NCI-H774 (cell line): ENCODE measurements around the gene CCDC69.
"Not testable (repeated sequence)": the region's sequence is repeated elsewhere in the genome, so short reads cannot be mapped to it uniquely, and the experiment has no call there.

Experiments used
- DNase-seq: peaks from one replicate; lab custom pipeline; 2025; lab: John Stamatoyannopoulos, UW

Gene CCDC69

DNA sequence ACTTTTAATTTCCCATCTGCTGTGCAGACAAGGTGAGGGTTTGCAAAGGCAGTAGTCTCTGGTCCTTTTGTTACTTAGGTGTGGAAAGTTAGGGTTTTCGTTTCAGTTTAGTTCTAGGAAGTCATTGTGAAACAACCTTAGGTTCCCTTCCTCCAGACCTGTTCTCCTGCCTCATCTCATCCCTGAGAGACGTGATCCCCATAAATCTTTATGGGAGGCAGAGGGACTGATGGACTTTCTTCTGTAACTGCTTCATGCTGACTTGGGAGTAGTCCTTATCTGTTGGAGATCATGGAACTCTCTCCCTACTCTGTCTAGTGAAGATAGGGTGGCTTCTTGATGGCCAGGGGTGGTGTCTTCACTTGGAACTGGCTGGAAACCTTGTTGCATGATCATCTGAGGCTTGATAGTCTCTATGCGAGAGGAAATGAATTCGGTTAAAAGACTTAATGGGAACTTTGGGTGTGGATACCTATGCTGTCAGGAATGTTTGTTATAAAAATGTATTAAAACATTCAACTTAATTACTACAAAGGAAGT is 21.9 kb upstream of the CCDC69 start:
- DNase-seq, result no peak

- DNase-seq, result no peak
Observed at GRCh38 chr5:151244206-151244605, 20.3 kb upstream of the CCDC69 start.

DNA sequence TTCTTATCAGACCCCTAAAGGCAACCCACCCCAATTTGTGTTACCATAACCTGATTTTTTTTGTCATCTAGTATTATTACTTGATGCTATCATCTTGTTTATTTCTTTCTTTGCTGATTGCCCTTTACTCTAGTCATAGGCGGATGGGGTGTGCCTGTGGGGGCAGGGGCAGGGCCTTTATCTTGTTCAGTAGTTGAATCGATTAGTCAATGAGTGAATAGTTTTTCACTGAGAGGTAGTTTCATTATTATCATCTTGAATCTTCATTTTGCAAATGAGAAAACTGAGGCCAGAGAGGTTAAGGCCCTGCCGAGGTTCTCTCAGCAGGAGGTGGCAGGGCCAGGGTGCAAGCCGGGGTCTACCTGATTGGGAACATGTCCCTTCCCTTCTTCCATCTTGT is 19.7 kb upstream of the CCDC69 start:
- DNase-seq, result no peak

DNA sequence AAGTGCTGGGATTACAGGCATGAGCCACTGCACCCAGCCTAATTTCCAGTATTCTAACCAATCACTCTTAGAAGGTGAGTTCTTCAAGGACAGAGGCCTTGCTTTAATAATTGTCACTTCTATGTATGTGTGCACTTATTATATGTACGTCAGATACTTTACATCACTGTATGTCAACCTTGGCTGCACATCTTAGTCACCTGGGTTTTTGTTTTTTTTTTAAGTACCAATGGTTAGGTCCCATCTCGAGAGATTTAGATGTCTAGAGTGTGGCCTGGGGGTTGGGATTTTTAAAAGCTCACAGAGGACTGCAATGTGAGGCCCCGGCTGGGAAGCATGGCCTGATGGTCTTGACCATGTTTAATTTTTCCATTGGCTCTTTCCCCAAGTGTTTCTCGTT is 19.2 kb upstream of the CCDC69 start:
- DNase-seq, result no peak

DNA sequence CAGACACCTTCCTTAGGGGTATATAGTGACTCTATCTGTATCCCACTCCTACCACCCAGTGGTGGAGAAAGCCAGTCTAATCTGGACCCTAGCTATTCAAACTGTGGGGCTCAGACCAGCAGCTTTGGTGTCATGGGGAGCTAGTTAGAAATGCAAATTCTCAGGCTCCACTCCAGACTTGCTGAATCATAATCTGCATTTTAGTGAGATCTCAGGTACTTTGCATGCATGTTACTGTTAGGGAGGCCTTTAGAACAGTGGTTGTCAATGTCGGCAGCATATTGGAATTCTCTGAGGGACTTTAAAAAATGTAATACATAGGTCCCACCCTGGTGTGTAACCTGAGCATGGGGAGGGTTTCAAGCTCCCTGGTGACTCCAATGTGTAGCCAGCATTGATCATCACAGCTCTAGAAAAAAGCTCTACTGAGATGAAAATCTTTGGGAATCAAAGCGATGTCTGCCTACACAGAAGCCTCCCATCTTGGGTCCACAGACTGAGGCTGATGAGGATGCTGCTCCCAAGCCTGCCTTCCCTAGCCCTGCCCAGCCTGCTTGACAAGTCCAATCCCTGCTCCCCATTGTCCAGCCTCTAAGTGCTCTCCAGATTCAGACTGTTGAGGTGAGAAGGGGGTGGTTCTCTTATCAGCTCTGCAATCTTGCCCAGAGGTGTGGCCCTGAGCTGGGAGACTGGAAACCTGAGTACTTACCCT is 17.2 kb upstream of the CCDC69 start:
- DNase-seq, result no peak

GRCh38 chr5:151240268-151240835 is 16.5 kb upstream of the CCDC69 start:
- DNase-seq, result not testable (repeated sequence)

GRCh38 chr5:151239237-151239861 is 15.5 kb upstream of the CCDC69 start:
- DNase-seq, result peak; percentile 12

- DNase-seq, result no peak
Observed at GRCh38 chr5:151238303-151238741, 14.4 kb upstream of the CCDC69 start.

DNA sequence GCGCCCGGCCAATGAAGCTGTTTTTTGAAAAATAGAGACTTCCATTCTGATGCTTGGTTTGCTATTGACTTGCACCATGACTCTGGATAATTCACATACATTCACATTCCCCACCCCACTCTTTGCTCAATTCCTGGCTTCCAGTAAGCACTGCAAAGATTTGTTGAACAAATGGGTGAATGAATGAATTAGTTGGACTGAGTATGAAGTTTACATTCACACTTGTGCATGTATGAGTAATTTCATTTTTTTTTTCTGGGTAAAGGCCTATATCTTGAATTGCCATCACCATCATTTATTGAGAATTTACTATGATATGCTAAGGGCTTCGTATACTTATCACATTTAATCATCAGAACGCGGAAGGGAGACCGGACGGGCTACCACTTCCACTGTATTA is 13.8 kb upstream of the CCDC69 start:
- DNase-seq, result no peak

GRCh38 chr5:151236888-151237287 is 13.0 kb upstream of the CCDC69 start:
- DNase-seq, result no peak

- DNase-seq, result not testable (repeated sequence)
Observed at GRCh38 chr5:151235239-151235571, 11.3 kb upstream of the CCDC69 start.

- DNase-seq, result no peak
Observed at GRCh38 chr5:151234476-151235238, 10.8 kb upstream of the CCDC69 start.

DNA sequence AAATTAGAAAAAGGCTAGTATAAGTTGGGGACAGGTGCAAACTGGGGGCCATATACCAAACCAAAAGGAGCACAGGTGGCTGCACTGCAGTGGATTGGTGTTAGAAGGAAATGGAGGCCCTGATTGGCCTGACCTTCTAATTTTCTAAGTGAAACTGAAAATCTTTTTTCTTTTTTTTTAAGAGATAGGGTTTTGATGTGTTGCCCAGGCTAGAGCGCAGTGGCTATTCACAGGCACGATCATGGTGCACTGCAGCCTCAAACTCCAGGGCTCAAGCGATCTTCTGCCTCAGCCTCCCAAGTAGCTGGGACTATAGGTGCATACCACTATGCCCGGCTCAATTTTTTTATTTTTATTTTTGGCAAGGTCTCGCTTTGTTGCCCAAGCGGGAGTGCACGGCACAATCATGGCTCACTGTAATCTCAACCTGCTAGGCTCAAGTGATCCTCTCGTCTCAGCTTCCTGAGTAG is 9.8 kb upstream of the CCDC69 start:
- no peak for DNase-seq

DNA sequence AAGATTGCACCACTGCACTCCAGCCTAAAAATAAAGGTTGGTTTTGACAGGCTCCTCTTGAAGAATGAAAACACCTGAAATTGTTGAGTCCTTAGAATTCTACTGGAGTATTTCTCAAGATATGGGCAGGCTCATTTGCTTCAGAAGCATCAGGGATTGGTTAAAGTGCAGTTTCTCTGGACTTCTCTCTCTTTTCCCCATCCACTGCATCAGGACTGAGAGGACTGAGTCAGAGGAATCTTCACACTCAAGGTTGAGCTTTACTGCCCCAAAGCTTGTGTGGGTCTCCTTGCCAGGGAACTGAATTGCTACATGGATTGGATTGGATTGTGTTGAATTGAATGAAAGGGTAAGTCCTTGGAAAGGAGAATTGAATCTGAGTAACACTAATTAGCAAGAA is 7.5 kb upstream of the CCDC69 start:
- no peak for DNase-seq

DNA sequence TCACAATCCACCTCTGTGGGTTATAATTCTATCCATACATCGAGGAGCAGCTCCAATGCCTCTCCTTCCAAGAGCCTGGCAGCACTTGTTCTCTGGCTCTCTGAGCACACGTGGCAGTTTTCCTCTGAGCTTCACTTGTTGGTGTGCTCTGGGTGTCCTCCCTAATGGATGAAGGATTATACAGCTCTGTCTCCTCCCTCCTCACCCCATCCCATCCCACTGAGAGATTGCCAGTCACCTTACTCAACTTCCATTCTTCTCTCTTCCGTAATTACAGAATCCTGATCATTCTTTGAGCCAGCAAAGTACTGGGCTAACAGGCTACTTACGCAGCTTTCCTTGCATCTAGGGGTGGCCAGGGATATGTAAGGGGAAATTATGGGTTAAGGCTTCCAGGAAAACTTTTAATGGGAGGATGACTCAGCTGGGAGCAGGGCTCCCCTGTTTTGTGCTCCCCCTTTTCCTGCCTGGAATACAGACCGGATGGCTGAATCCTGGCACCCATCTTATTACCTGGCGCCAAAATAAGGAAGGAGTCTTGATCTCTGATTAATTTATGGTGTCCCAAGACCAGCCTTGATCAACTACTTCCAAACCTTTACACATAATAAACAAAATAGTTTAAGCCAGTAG is 6.3 kb upstream of the CCDC69 start:
- no peak for DNase-seq

GRCh38 chr5:151228986-151229385 is 5.1 kb upstream of the CCDC69 start:
- no peak for DNase-seq

DNA sequence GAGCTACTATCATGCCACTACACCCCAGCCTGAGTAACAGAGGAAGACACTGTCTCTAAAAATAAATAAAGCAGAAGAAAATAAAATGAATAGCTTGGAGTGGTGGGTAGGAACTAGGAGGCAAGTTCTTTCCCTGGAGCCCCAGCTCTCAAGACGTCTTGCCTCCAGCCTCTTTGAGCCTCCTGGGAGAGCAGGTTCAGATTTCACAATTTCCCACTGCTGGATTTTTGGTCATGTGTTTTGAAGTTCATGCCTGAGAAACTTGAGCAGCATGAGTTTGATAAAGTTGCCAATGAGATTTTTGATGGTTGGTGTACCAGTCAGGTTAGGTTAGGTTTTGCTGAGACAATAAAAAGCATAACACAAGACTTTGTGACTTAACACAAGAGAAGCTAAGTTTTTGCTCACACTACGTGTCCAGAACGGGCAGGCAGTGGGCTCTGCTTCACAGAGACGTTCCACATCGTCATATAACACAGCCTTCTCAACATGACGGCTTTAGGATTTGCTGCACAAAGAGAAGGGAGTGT is 4.1 kb upstream of the CCDC69 start:
- DNase-seq, result no peak

- DNase-seq, result no peak
Observed at GRCh38 chr5:151225475-151225874, 1.6 kb upstream of the CCDC69 start.

GRCh38 chr5:151225071-151225470 is 1.2 kb upstream of the CCDC69 start:
- DNase-seq, result no peak

GRCh38 chr5:151224372-151224771 is 480 bp upstream of the CCDC69 start:
- no peak for DNase-seq

DNA sequence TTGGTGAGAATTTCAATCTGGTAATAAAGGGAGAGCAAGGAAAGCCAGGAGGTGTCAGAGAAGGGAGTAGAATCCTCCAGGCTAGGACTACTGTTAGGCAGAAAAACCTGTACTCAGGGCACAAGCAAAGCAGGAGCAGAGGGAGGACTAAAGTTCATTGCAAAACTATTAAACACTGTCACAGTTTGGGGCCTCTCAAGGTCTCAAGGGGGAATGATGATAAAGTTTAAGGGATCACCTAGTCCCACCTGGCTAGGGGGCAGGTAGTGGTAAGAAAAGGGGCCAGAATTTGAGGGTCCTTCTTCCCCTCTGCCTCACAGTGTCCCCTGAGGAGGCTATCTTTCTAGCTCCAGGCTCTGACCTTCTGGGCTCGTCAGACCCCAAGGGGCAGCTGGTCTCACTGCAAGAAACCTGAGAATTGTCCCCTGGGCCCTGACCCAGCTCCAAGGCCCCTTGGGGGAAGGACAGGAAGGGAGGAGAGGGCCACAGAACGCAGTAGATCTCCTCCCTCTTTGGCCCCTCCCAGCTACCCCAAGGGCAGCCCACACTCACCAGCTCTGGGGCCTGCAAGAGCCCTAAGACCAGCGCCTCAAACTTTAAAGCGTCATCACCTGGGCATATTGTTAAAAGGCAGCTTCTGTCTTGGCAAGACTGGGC is 974 bp downstream of the CCDC69 start:
- DNase-seq, result no peak
